ENCODE data around the gene ZNF280B. TPM values are rescaled to one million over a fixed set of nuclear protein-coding genes. Genes with fewer than 3 reads are reported as not detected.
"Not testable (repeated sequence)": the region's sequence is repeated elsewhere in the genome, so short reads cannot be mapped to it uniquely, and the experiment has no call there.

The ZNF280B gene
- total RNA-seq, 3 donors from 2014 or later = 2.4 to 3.7 (median 2.6) TPM

DNA sequence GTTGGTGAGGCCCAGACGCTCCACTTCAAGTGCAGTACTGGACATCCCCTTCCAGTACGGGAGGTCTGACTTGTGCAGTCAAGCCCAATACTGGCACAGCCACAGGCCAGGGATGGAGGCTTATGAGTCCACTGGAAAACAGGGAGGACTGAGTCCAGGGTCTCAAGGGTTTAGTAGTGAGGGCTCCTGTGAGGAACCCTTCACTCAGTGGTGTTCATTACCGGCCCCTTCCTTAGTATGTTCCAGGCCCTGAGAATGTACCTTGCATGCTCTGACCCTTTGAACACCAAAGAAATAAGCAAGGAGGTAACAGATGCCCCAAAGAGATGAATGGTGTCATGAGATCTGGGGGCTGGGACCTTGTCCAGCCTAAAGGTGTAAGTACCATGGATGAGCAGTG lies 38.7 kb upstream of the ZNF280B start:
- DNase-seq = no peak
- no peaks in the 10 kb centered on the region for H3K36me3 Mint-ChIP-seq (ENCODE audit: insufficient read depth)
- H3K27me3 Mint-ChIP-seq (ENCODE audit: low read depth) = peaks cover 7% of the 10 kb centered on the region
- H3K9me3 Mint-ChIP-seq = no peaks in the 10 kb centered on the region
- no peak overlapping the region for H3K4me3 Mint-ChIP-seq
- H3K4me1 Mint-ChIP-seq (ENCODE audit: low read depth) = no peaks in the 10 kb centered on the region
- ATAC-seq = no peak

DNA sequence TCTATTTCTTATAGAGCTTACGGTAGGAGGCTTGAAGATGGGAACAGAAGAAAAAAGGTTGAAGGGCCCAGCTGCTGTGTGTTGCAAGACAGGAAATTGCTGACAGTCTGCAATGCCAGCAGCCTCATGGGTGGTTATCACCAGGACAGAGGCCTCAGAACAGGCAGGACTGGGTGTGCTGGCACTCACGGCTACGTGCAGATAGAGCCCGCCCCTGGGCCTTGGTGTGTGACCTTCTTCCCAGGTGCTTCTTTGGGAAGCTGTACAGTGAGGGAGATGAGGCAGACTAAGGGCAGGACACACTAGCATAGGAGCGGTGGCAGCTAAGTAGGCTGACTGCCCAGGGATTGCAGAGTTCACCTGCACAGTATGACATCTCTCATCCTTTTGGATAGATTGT lies 37.9 kb upstream of the ZNF280B start:
- H3K36me3 Mint-ChIP-seq (ENCODE audit: insufficient read depth) = no peaks in the 10 kb centered on the region

DNA sequence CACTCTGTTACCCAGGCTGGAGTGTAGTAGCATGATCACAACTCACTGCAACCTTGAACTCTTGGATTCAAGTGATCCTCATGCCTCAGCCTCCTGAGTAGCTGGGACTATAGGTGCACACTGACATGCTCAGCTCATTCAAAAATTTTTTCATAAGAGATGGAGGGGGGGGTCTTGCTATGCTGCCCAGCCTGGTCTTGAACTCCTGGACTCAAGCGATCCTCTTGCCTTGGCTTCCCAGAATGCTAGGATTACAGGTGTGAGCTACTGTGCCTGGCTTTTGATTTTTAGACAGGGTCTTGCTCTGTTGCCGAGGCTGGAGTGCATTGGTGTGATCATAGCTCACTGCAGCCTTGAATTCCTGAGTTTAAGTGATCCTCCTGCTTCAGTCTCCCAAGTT lies 36.5 kb upstream of the ZNF280B start:
- no peak for ATAC-seq
- peaks cover 16% of the 10 kb centered on the region for H3K27me3 Mint-ChIP-seq (ENCODE audit: low read depth)
- no peaks in the 10 kb centered on the region for H3K9me3 Mint-ChIP-seq
- no peak for DNase-seq
- H3K4me1 Mint-ChIP-seq (ENCODE audit: low read depth) = no peaks in the 10 kb centered on the region
- no peak overlapping the region for H3K4me3 Mint-ChIP-seq
- H3K36me3 Mint-ChIP-seq (ENCODE audit: insufficient read depth) = no peaks in the 10 kb centered on the region

More for the DNA sequence above, 37.9 kb upstream of the ZNF280B start:
- no peaks in the 10 kb centered on the region for H3K4me1 Mint-ChIP-seq (ENCODE audit: low read depth)
- ATAC-seq = no peak
- H3K9me3 Mint-ChIP-seq = no peaks in the 10 kb centered on the region
- no peak for DNase-seq
- peaks cover 14% of the 10 kb centered on the region for H3K27me3 Mint-ChIP-seq (ENCODE audit: low read depth)
- H3K4me3 Mint-ChIP-seq = no peak overlapping the region

DNA sequence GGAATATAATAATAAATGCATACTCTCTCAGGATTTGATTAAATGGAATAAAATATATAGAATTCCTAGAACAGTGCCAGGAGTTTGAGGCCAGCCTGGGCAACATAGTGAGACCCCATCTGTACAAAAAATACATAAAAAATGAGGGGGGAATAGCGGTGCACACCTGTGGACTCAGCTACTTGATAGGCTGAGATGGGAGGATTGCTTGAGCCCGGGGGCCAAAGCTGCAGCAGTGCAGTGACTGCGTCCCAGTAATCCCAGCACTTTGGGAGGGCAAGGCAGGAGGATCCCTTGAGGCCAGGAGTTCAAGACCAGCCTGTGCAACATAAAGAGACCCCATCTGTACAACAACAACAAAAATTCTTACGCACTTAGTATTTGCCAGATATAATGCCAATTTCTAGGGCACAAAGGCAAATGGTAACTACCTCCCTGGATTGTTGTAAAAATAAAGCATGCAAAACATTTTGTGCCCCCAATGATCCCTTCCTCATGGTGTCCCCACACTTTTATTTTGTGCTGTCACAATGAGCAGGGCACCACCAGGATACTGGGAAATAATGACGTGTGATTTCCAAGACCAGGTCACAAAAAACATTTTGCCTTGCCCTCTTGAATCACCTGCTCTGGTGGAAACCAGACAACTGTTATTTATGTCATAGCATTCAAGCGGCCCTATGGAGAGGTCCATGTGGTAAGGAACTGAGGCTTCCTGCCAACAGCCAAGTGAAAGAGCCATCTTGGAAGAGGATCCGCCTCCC lies 29.9 kb upstream of the ZNF280B start:
- no peaks in the 10 kb centered on the region for H3K36me3 Mint-ChIP-seq (ENCODE audit: insufficient read depth)

DNA sequence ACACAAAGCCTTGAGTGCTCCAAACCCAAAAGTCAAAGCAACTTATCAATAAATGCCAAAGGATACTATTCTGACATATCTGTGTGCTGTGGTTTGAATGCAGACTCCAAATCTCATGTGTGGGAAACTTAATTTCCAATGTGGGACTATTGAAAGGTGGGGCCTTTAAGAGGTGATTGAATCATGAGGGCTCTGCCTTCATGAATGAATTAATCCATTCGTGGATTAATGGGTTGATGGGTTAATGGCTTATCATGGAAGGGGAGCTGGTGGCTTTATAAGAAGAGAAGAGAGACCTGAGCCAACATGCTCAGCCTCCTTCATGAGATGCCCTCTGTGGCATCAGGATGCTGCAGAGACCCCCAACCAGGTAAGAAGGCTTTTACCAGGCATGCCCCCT lies 28.4 kb upstream of the ZNF280B start:
- Mint-ChIP-seq H3K36me3 (ENCODE audit: insufficient read depth) (no peaks in the 10 kb centered on the region), H3K4me3 (no peak overlapping the region), H3K9me3 (no peaks in the 10 kb centered on the region), H3K4me1 (ENCODE audit: low read depth) (no peaks in the 10 kb centered on the region), H3K27me3 (ENCODE audit: low read depth) (peaks cover 12% of the 10 kb centered on the region)
- ATAC-seq = no peak
- DNase-seq = no peak

More for the DNA sequence above, 29.9 kb upstream of the ZNF280B start:
- no peak overlapping the region for H3K4me3 Mint-ChIP-seq
- H3K27me3 Mint-ChIP-seq (ENCODE audit: low read depth) = peaks cover 20% of the 10 kb centered on the region
- H3K4me1 Mint-ChIP-seq (ENCODE audit: low read depth) = no peaks in the 10 kb centered on the region
- ATAC-seq (no peak), DNase-seq (no peak)
- H3K9me3 Mint-ChIP-seq = no peaks in the 10 kb centered on the region

DNA sequence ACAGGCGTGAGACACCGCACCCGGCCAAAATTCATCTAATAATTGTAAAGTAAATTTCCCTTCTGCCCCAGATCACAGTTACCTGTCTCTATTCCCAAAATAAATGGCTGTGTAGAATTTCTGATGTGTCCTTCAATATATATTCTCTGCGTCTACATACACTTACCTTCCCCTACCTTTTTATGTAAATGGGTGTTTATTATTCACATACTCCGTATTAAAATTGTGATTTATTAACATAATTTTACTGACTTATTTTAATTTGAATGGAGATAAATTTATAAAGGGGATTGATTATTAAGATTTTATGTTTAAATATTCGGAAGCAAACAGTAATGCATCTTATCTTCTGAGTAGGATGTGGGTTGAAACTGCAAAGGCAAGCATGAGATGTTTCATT lies 28.0 kb upstream of the ZNF280B start:
- no peaks in the 10 kb centered on the region for H3K4me1 Mint-ChIP-seq (ENCODE audit: low read depth)
- H3K27me3 Mint-ChIP-seq (ENCODE audit: low read depth) = peaks cover 8% of the 10 kb centered on the region
- no peak for DNase-seq
- no peak for ATAC-seq
- H3K4me3 Mint-ChIP-seq = no peak overlapping the region
- no peaks in the 10 kb centered on the region for H3K36me3 Mint-ChIP-seq (ENCODE audit: insufficient read depth)
- H3K9me3 Mint-ChIP-seq = no peaks in the 10 kb centered on the region

DNA sequence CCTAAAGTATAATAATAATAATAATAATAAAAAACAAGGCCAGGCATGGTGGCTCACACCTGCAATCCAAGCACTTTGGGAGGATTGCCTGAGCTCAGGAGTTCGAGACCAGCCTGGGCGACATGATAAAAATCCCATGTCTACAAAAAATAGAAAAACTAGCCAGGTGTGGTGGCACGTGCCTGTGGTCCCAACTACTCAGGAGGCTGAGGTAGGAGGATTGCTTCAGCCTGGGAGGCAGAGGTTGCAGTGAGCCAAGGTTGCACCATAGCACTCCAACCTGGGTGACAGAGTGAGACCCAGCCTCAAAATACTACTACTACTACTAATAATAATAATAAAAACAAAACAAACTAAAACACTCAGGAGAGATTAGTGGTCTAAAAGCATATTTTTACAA lies 27.1 kb upstream of the ZNF280B start:
- no peak for DNase-seq
- Mint-ChIP-seq H3K36me3 (ENCODE audit: insufficient read depth) (no peaks in the 10 kb centered on the region), H3K4me3 (no peak overlapping the region), H3K4me1 (ENCODE audit: low read depth) (no peaks in the 10 kb centered on the region), H3K9me3 (no peaks in the 10 kb centered on the region), H3K27me3 (ENCODE audit: low read depth) (peaks cover 6% of the 10 kb centered on the region)
- ATAC-seq = no peak

DNA sequence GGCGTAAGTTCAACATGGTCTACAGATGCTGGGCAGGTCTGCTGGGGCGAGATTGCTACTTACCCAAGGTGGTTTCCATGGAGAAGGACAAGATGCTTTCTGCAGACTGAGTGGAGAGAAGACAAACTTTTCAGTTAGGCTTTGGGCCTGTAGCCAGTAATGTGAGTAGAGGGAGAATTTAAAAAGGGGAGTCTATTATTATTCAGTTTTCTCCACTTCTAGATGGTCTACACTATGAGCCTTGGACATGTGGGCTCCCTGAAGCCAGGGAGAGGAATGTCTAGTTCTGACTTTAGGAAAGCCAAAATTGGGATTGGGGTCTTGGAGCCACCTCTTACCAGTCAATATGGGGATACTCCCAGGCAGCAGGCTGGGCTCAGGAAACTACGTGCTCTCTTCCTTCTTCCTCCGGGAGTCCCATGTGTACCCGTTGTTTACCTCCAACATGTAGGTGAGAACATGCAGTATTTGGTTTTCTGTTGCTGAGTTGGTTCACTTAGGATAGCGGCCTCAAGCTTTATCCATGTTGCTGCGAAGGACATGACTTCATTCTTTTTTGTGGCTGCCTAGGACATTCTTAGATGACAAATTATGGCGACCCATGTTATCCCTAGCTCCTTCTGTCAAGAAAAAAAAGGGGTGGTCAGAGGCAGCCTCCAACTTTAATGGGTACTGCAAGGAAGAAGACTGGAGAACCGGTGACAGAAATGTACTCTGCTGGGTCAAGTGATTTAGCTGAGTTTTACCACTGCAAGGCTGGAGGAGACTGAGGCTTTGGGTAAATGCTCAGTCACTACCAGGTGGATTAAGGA lies 26.3 kb upstream of the ZNF280B start:
- DNase-seq = no peak
- Mint-ChIP-seq H3K36me3 (ENCODE audit: insufficient read depth) (no peaks in the 10 kb centered on the region), H3K4me3 (no peak overlapping the region), H3K27me3 (ENCODE audit: low read depth) (peaks cover 6% of the 10 kb centered on the region), H3K4me1 (ENCODE audit: low read depth) (no peaks in the 10 kb centered on the region), H3K9me3 (no peaks in the 10 kb centered on the region)
- ATAC-seq = no peak

DNA sequence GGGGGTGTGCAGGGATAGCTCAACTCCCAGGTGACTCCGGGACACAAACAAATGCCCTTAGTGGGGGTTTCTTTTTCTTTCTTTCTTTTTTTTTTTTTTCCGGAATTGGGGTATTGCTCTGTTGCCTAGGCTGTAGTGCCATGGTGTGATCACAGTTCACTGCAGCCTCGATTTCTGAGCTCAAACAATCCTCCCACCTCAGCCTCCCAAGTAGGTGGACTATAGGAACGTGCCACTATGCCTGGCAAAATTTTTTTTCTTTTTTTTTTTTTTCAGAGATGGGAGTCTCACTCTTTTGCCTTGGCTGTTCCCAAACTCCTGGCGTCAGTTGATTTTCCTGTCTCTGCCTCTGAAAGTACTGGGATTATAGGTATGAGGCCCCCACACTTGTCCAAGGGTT lies 25.3 kb upstream of the ZNF280B start:
- H3K9me3 Mint-ChIP-seq = no peaks in the 10 kb centered on the region
- no peaks in the 10 kb centered on the region for H3K4me1 Mint-ChIP-seq (ENCODE audit: low read depth)
- no peak overlapping the region for H3K4me3 Mint-ChIP-seq
- DNase-seq (no peak), ATAC-seq (no peak)
- peaks cover 11% of the 10 kb centered on the region for H3K27me3 Mint-ChIP-seq (ENCODE audit: low read depth)
- no peaks in the 10 kb centered on the region for H3K36me3 Mint-ChIP-seq (ENCODE audit: insufficient read depth)

DNA sequence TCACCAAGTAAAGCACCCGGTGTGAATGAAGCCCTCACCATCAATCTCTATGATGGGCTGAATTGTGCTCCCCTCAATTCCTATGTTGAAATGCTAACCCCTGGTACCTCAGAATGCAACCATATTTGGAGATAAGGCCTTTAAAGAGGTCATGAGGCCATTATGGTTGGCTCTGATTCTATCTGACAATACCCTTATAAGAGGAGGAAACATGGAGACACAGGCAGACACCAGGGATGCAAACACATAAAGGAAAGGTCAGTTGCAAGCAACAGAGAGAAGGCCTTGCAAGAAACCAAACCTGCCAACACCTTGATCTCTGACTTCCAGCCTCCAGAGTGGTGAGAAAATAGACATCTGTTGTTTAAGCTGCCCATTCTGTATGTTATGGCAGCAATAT lies 24.9 kb upstream of the ZNF280B start:
- ATAC-seq = no peak
- Mint-ChIP-seq H3K4me1 (ENCODE audit: low read depth) (no peaks in the 10 kb centered on the region), H3K36me3 (ENCODE audit: insufficient read depth) (no peaks in the 10 kb centered on the region), H3K9me3 (no peaks in the 10 kb centered on the region), H3K27me3 (ENCODE audit: low read depth) (peaks cover 11% of the 10 kb centered on the region), H3K4me3 (no peak overlapping the region)
- DNase-seq = no peak

DNA sequence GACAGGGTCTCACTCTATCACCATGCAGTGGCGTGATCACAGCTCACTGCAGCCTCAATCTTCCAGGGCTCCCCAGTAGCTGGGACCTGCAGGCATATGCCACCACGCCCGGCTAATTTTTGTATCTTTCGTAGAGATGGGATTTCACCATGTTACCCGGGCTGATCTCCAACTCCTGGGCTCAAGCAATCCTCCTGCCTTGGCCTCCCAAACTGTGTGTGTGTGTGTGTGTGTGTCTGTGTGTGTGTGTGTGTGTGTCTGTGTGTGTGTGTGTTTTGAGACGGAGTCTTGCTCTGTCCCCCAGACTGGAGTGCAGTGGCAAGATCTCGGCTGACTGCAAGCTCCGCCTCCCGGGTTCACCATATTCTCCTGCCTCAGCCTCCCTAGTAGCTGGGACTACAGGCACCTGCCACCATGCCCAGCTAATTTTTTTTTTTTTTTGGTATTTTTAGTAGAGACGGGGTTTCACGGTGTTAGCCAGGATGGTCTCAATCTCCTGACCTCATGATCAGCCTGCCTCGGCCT lies 24.1 kb upstream of the ZNF280B start:
- H3K36me3 Mint-ChIP-seq (ENCODE audit: insufficient read depth); H3K4me1 Mint-ChIP-seq (ENCODE audit: low read depth); H3K9me3 Mint-ChIP-seq; DNase-seq; H3K4me3 Mint-ChIP-seq; ATAC-seq: not testable (repeated sequence)
- peaks cover 13% of the 10 kb centered on the region for H3K27me3 Mint-ChIP-seq (ENCODE audit: low read depth)

DNA sequence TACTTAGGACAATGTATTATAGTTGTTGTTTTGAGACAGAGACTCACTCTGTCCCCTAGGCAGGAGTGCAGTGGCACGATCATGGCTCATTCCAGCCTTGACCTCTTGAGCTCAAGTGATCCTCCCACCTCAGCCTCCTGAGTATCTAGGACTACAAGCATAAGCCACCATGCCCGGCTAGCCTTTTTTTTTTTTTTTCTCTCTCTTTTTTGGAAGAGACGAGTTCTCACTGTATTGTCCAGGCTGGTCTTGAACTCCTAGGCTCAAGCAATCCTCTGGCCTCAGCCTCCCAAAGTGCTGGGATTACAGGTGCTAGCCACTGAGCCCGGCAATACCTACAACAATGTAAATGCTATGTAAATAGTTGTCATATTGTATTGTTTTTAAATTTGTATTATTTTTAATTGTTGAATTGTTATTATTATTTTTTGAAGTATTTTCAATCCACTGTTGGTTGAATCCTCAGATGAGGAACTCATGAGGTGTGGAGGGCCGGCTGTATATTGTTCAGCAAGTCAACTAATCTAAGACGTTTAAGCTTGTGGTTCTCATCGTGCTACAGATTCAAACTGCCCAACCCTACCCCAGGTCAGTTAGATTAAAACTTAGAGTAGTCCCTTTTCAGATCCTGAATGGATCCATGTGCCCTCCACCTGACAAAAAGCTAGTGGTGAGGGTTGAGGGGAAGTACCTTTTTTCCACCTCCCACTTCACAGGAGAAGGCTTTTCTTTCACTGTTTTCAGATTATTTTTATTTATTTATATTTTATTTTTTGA lies 23.4 kb upstream of the ZNF280B start:
- Mint-ChIP-seq H3K27me3 (ENCODE audit: low read depth) (peaks cover 15% of the 10 kb centered on the region), H3K9me3 (no peaks in the 10 kb centered on the region), H3K36me3 (ENCODE audit: insufficient read depth) (no peaks in the 10 kb centered on the region), H3K4me3 (no peak overlapping the region), H3K4me1 (ENCODE audit: low read depth) (no peaks in the 10 kb centered on the region)
- ATAC-seq (no peak), DNase-seq (no peak)

DNA sequence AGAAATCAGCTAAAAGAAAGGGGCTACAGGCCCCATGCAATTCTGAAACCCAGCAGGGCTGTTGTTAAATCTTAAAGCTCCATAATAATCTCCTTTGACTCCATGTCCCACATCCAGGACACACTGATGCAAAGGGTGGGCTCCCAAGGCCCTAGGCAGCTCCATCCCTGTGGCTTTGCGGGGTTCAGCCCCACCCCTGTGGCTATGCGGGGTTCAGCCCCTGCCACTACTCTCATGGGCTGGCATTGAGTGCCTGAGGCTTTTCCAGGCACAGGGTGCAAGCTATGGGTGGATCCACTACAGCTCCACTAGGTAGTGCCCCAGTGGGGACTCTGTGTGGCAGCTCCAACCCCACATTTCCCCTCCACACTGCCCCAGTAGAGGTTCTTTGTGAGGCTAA lies 20.2 kb upstream of the ZNF280B start:
- Mint-ChIP-seq H3K36me3 (ENCODE audit: insufficient read depth) (no peaks in the 10 kb centered on the region), H3K4me1 (ENCODE audit: low read depth) (no peaks in the 10 kb centered on the region), H3K27me3 (ENCODE audit: low read depth) (peaks cover 12% of the 10 kb centered on the region), H3K4me3 (no peak overlapping the region), H3K9me3 (no peaks in the 10 kb centered on the region)
- no peak for DNase-seq
- ATAC-seq = no peak

DNA sequence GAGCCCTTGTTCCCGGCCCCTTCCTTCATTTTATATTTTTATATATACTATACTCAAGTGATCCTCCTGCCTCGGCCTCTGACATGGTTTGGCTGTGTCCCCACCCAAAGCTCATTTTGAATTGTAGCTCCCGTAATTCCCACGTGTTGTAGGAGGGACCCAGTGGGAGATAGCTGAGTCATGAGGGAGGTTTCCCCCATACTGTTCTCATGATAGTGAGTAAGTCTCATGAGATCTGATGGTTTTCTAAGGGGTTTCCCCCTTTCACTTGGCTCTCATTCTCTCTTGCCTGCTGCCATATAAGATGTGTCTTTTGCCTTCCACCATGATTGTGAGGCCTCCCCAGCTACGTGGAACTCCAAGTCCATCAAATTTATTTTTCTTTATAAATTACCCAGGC lies 18.8 kb upstream of the ZNF280B start:
- no peaks in the 10 kb centered on the region for H3K4me1 Mint-ChIP-seq (ENCODE audit: low read depth)
- peak in 1 of 2 donors; percentile 18 for ATAC-seq
- peaks cover 16% of the 10 kb centered on the region for H3K27me3 Mint-ChIP-seq (ENCODE audit: low read depth)
- no peak for DNase-seq
- H3K4me3 Mint-ChIP-seq = no peak overlapping the region
- H3K36me3 Mint-ChIP-seq (ENCODE audit: insufficient read depth) = no peaks in the 10 kb centered on the region
- H3K9me3 Mint-ChIP-seq = no peaks in the 10 kb centered on the region

All from activated T-cell treated with anti-CD3 and anti-CD28 coated beads, Interleukin-2, amount 50 U/mL, for 4 hours (primary cell).